H9 (cell line): ENCODE measurements around the gene ANXA9. TPM values are rescaled to one million over a fixed set of nuclear protein-coding genes. Genes with fewer than 3 reads are reported as not detected.

Source experiments
- DNase-seq: peaks from one replicate; pipeline ENCODE4 v3.0.0-alpha.2; 2017
- H2AFZ ChIP-seq: one replicate; pipeline ENCODE4 v1.6.1; 2013; ENCODE audit warnings: mild to moderate bottlenecking, low read length, control low read depth, moderate library complexity
- H2AK5ac ChIP-seq: 2 replicates; pipeline ENCODE4 v1.6.1; 2013; ENCODE audit warnings: low read length, control low read depth, mixed read lengths; ENCODE audit not compliant: insufficient read length
- H2BK120ac ChIP-seq: one replicate; pipeline ENCODE4 v1.6.1; 2013; ENCODE audit warnings: low read depth, mild to moderate bottlenecking, low read length, control low read depth, inconsistent platforms; ENCODE audit not compliant: poor library complexity, severe bottlenecking
- H2BK12ac ChIP-seq: 2 replicates; pipeline ENCODE4 v1.6.1; 2013; ENCODE audit warnings: low read length, control low read depth, mixed read lengths, low read depth; ENCODE audit not compliant: insufficient read length
- H2BK15ac ChIP-seq: 2 replicates; pipeline ENCODE4 v1.6.1; 2013; ENCODE audit warnings: low read depth, low read length, control low read depth
- H2BK20ac ChIP-seq: one replicate; pipeline ENCODE4 v1.6.1; 2013; ENCODE audit warnings: low read depth, mild to moderate bottlenecking, low read length, control low read depth, inconsistent platforms; ENCODE audit not compliant: poor library complexity, severe bottlenecking
- H2BK5ac ChIP-seq: 2 replicates; pipeline ENCODE4 v1.6.1; 2013; ENCODE audit warnings: low read length, control low read depth, mixed read lengths; ENCODE audit not compliant: insufficient read length
- H3K14ac ChIP-seq: 2 replicates; pipeline ENCODE4 v1.6.1; 2013; ENCODE audit warnings: low read length, control low read depth; ENCODE audit not compliant: insufficient read depth
- H3K18ac ChIP-seq: 2 replicates; pipeline ENCODE4 v1.6.1; 2013; ENCODE audit warnings: low read depth, mild to moderate bottlenecking, mixed read lengths, low read length, control low read depth; ENCODE audit not compliant: insufficient read length
- H3K23ac ChIP-seq: 2 replicates; pipeline ENCODE4 v1.6.1; 2013; ENCODE audit warnings: low read length, control low read depth, mixed read lengths, low read depth; ENCODE audit not compliant: insufficient read length
- H3K23me2 ChIP-seq: 2 replicates; pipeline ENCODE4 v1.6.1; 2013; ENCODE audit warnings: low read depth, mild to moderate bottlenecking, mixed read lengths, low read length, control low read depth; ENCODE audit not compliant: insufficient read length, poor library complexity, severe bottlenecking
- H3K27ac ChIP-seq: 2 replicates; pipeline ENCODE4 v1.5.1; 2013; ENCODE audit warnings: low read length, control low read depth, mixed read lengths, low read depth; ENCODE audit not compliant: insufficient read length
- H3K27me3 ChIP-seq: 2 replicates; pipeline ENCODE4 v1.6.1; 2013; ENCODE audit warnings: low read length, control low read depth, inconsistent platforms; ENCODE audit not compliant: insufficient read depth
- H3K4ac ChIP-seq: 2 replicates; pipeline ENCODE4 v1.6.1; 2013; ENCODE audit warnings: low read depth, mild to moderate bottlenecking, control low read depth, inconsistent platforms, low read length, moderate library complexity
- H3K4me1 ChIP-seq: 2 replicates; pipeline ENCODE4 v1.6.1; 2013; ENCODE audit warnings: low read length, control low read depth, inconsistent platforms; ENCODE audit not compliant: insufficient read depth
- H3K4me2 ChIP-seq: 2 replicates; pipeline ENCODE4 v1.6.1; 2013; ENCODE audit warnings: low read length, control low read depth, mixed read lengths; ENCODE audit not compliant: insufficient read length, insufficient read depth
- H3K56ac ChIP-seq: 2 replicates; pipeline ENCODE4 v1.6.1; 2013; ENCODE audit warnings: low read depth, mild to moderate bottlenecking, mixed read lengths, low read length, control low read depth; ENCODE audit not compliant: insufficient read length
- H3K79me1 ChIP-seq: 2 replicates; pipeline ENCODE4 v1.6.1; 2013; ENCODE audit warnings: low read depth, mild to moderate bottlenecking, moderate library complexity, low read length, control low read depth, inconsistent platforms; ENCODE audit not compliant: insufficient read depth, poor library complexity, severe bottlenecking
- H3K79me2 ChIP-seq: 2 replicates; pipeline ENCODE4 v1.6.1; 2013; ENCODE audit warnings: low read length, control low read depth, inconsistent platforms; ENCODE audit not compliant: insufficient read depth
- H3K9ac ChIP-seq: 2 replicates; pipeline ENCODE4 v1.6.1; 2013; ENCODE audit warnings: low read length, control low read depth, mixed read lengths; ENCODE audit not compliant: insufficient read length; ENCODE audit errors: extremely low read depth
- H3K9me3 ChIP-seq: one replicate; pipeline ENCODE4 v1.6.1; 2013; ENCODE audit warnings: low read depth, low read length, inconsistent platforms; ENCODE audit not compliant: control insufficient read depth
- H3T11ph ChIP-seq: one replicate; pipeline ENCODE4 v1.6.1; 2013; ENCODE audit warnings: mild to moderate bottlenecking, low read length, control low read depth, inconsistent platforms
- H4K20me1 ChIP-seq: one replicate; pipeline ENCODE4 v1.6.1; 2013; ENCODE audit not compliant: control insufficient read depth, insufficient read length, insufficient read depth
- H4K5ac ChIP-seq: 2 replicates; pipeline ENCODE4 v1.6.1; 2013; ENCODE audit warnings: low read depth, mild to moderate bottlenecking, mixed read lengths, low read length, control low read depth; ENCODE audit not compliant: insufficient read length
- H4K8ac ChIP-seq: replicated peaks from 2 replicates; pipeline ENCODE4 v1.6.1; 2013; ENCODE audit warnings: low read length, control low read depth, mixed read lengths, low read depth; ENCODE audit not compliant: insufficient read length
- H4K91ac ChIP-seq: 2 replicates; pipeline ENCODE4 v1.6.1; 2013; ENCODE audit warnings: low read depth, mild to moderate bottlenecking, moderate library complexity, mixed read lengths, low read length, control low read depth; ENCODE audit not compliant: insufficient read length
- H3K27ac Mint-ChIP-seq, 3 experiments: 2 replicates in 2 of 3; 3 replicates in 1 of 3; pipeline ENCODE4 v1.8.0; 2020 to 2021; ENCODE audit warnings: mixed read lengths in 3 of 3, mild to moderate bottlenecking in 1 of 3, moderate library complexity in 1 of 3
- H3K27me3 Mint-ChIP-seq: 2 replicates; pipeline ENCODE4 v1.8.0; 2021; ENCODE audit warnings: low read depth, mild to moderate bottlenecking, moderate library complexity, mixed read lengths
- H3K36me3 Mint-ChIP-seq, 3 experiments: 2 replicates in 2 of 3; 3 replicates in 1 of 3; pipeline ENCODE4 v1.8.0; 2020 to 2021; ENCODE audit warnings: low read depth in 3 of 3, mixed read lengths in 3 of 3; ENCODE audit not compliant: insufficient read depth in 1 of 3
- H3K4me1 Mint-ChIP-seq, 2 experiments: 2 replicates each; pipeline ENCODE4 v1.8.0; 2020; ENCODE audit warnings: mixed read lengths in 2 of 2
- H3K4me3 Mint-ChIP-seq, 2 experiments: 2 replicates in 1 of 2; 3 replicates in 1 of 2; pipeline ENCODE4 v1.8.0; 2020 to 2021; ENCODE audit warnings: mild to moderate bottlenecking in 2 of 2, mixed read lengths in 2 of 2, moderate library complexity in 1 of 2
- H3K9me3 Mint-ChIP-seq, 2 experiments: 2 replicates in 1 of 2; 3 replicates in 1 of 2; pipeline ENCODE4 v1.8.0; 2020; ENCODE audit warnings: mild to moderate bottlenecking in 2 of 2, mixed read lengths in 2 of 2, moderate library complexity in 1 of 2
- WGBS: extraction: QIAGEN DNeasy Blood & Tissue Kit; methylation state at CpG from one replicate; pipeline ENCODE4 v1.1.7; 2013; ENCODE audit warnings: missing lambda C conversion rate, low lambda C conversion rate, mixed read lengths; ENCODE audit not compliant: insufficient read length; ENCODE audit errors: extremely low coverage; 5-methylcytosine and 5-hydroxymethylcytosine counted together
- total RNA-seq: library from RNA; stranded (reverse); gene quantifications from 2 replicates; pipeline ENCODE4 v1.2.1, GENCODE V29; 2021
- TF ChIP-seq, protein P1 (sequence below): fragments of 200-600 bp; sonication (generic); conservative IDR thresholded peaks from 3 replicates; pipeline ENCODE4 v1.8.0; 2021; ENCODE audit warnings: antibody characterized with exemption, mild to moderate bottlenecking

The ANXA9 gene
- total RNA-seq, 1 experiment from 2014 or later = 0.92 TPM

DNA sequence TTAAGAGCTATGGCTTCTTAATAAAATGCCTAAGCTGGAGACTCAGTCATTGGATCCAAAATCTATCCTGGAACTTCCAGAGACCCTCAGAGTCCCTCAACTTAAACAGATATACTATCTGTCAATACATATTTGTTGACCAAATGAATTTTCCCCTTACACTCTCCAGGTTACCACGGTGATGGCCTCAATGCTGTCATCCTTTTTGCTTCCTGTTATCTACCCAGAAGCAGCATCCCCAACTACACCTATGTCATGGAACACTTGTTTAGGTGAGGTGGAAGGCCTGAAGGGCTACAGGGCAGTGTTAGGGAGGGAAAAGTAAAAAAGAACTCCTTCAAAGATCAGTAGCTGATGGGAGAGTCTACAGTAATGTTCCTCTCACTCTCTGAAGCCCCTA is 61.1 kb downstream of the ANXA9 start:
- Histone ChIP-seq H3K9ac (no peak overlapping the region), H3K9me3 (no peaks in the 10 kb centered on the region), H4K8ac (no peak overlapping the region), H2AK5ac (no peak overlapping the region), H3T11ph (no peak overlapping the region), H3K23ac (no peak overlapping the region), H3K27ac (no peak overlapping the region), H4K91ac (no peak overlapping the region), H3K27me3 (no peaks in the 10 kb centered on the region), H3K18ac (no peak overlapping the region), H2BK15ac (no peak overlapping the region), H3K4me2 (no peak overlapping the region), H3K4me1 (no peaks in the 10 kb centered on the region; the same call in 1 of the 2 replicates), H2BK120ac (no peak overlapping the region), H3K56ac (no peak overlapping the region), H3K4ac (no peak overlapping the region), H3K14ac (no peak overlapping the region), H3K23me2 (peaks cover 2% of the 10 kb centered on the region), H4K5ac (no peak overlapping the region), H3K79me2 (no peaks in the 10 kb centered on the region), H4K20me1 (no peaks in the 10 kb centered on the region), H2BK5ac (no peak overlapping the region), H2BK20ac (no peak overlapping the region), H2BK12ac (no peak overlapping the region), H3K79me1 (no peaks in the 10 kb centered on the region), H2AFZ (no peak overlapping the region)
- Mint-ChIP-seq H3K36me3 (no peaks in the 10 kb centered on the region), H3K9me3 (no peaks in the 10 kb centered on the region), H3K27ac (no peak overlapping the region), H3K27me3 (no peaks in the 10 kb centered on the region; the same call in 1 of the 2 replicates), H3K4me1 (peaks cover 12 to 13% of the 10 kb centered on the region in 2 experiments), H3K4me3 (no peak overlapping the region; a peak in 1 of 5 replicates)
- TF ChIP-seq, protein P1, sequence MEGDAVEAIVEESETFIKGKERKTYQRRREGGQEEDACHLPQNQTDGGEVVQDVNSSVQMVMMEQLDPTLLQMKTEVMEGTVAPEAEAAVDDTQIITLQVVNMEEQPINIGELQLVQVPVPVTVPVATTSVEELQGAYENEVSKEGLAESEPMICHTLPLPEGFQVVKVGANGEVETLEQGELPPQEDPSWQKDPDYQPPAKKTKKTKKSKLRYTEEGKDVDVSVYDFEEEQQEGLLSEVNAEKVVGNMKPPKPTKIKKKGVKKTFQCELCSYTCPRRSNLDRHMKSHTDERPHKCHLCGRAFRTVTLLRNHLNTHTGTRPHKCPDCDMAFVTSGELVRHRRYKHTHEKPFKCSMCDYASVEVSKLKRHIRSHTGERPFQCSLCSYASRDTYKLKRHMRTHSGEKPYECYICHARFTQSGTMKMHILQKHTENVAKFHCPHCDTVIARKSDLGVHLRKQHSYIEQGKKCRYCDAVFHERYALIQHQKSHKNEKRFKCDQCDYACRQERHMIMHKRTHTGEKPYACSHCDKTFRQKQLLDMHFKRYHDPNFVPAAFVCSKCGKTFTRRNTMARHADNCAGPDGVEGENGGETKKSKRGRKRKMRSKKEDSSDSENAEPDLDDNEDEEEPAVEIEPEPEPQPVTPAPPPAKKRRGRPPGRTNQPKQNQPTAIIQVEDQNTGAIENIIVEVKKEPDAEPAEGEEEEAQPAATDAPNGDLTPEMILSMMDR = no peak
- no CpG with 5 or more reads among the region's 1 CpG for WGBS
- DNase-seq = no peak

Other genes starting within 250 kb of the ANXA9 start
- gene CTSS, start 216.5 kb upstream of the ANXA9 start, total RNA-seq = not detected in 2 replicates
- 4.2 and 4.3 TPM in 2 replicates for gene CTSK, start 174.0 kb upstream of the ANXA9 start, total RNA-seq
- gene ARNT, start 105.7 kb upstream of the ANXA9 start, total RNA-seq = 19.1 and 22.7 TPM in 2 replicates
- not detected in 2 replicates for gene CTXND2, start 95.2 kb upstream of the ANXA9 start, total RNA-seq
- 62.1 and 62.7 TPM in 2 replicates for gene SETDB1, start 55.9 kb upstream of the ANXA9 start, total RNA-seq
- 201 and 209 TPM in 2 replicates for gene CERS2, start 7.5 kb upstream of the ANXA9 start, total RNA-seq
- gene MINDY1, start 24.6 kb downstream of the ANXA9 start, total RNA-seq = 6.4 and 6.8 TPM in 2 replicates
- gene PRUNE1, start 26.2 kb downstream of the ANXA9 start, total RNA-seq = 21.0 and 22.3 TPM in 2 replicates
- gene BNIPL, start 54.3 kb downstream of the ANXA9 start, total RNA-seq = 1.2 and 1.5 TPM in 2 replicates
- gene C1orf56, start 65.5 kb downstream of the ANXA9 start, total RNA-seq = 3.6 and 4.8 TPM in 2 replicates
- 83.9 and 87.3 TPM in 2 replicates for gene CDC42SE1, start 77.3 kb downstream of the ANXA9 start, total RNA-seq
- 13.0 and 13.2 TPM in 2 replicates for gene MLLT11, start 78.1 kb downstream of the ANXA9 start, total RNA-seq
- gene GABPB2, start 88.5 kb downstream of the ANXA9 start, total RNA-seq = 3.8 and 4.1 TPM in 2 replicates
- 11.5 and 12.3 TPM in 2 replicates for gene SEMA6C, start 164.3 kb downstream of the ANXA9 start, total RNA-seq
- gene TNFAIP8L2, start 174.4 kb downstream of the ANXA9 start, total RNA-seq = not detected in 2 replicates
- gene LYSMD1, start 183.6 kb downstream of the ANXA9 start, total RNA-seq = 5.8 and 6.7 TPM in 2 replicates
- gene SCNM1, start 183.9 kb downstream of the ANXA9 start, total RNA-seq = 54.1 and 60.5 TPM in 2 replicates
- gene TMOD4, start 193.7 kb downstream of the ANXA9 start, total RNA-seq = 0.42 and 1.6 TPM in 2 replicates
- 90.3 and 91.4 TPM in 2 replicates for gene VPS72, start 207.9 kb downstream of the ANXA9 start, total RNA-seq
- 94.6 and 101 TPM in 2 replicates for gene PIP5K1A, start 216.3 kb downstream of the ANXA9 start, total RNA-seq